HEK293 (cell line): ENCODE measurements around the gene SLC38A3.
A peak's percentile ranks its signal among the peaks of the same experiment; 100 is the strongest.

Source experiments
- CTCF ChIA-PET: fragments of 350-600 bp; formaldehyde crosslinking; extraction: SDS; loops from one replicate; lab custom pipeline; 2021; ENCODE audit warnings: antibody characterized with exemption; lab: Yijun Ruan, JAX
- POLR2A ChIA-PET: fragments of 300-600 bp; formaldehyde crosslinking; extraction: SDS; loops from one replicate; lab custom pipeline; 2020; ENCODE audit warnings: antibody characterized with exemption, inconsistent platforms; lab: Yijun Ruan, JAX
- H3K27ac ChIP-seq: fragments of 200-500 bp; sonication (Bioruptor generic); 2 replicates; pipeline ENCODE4 v1.5.1; 2014; ENCODE audit warnings: low read depth, low read length, control low read depth, inconsistent platforms; ENCODE audit errors: extremely low read depth
- H3K36me3 ChIP-seq, 2 experiments: fragments of 200-500 bp in 1 of 2; sonication (Bioruptor generic) in 1 of 2; 1 replicate in 1 of 2; 2 replicates in 1 of 2; pipeline ENCODE4 v1.5.1; 2014 to 2017; ENCODE audit warnings: inconsistent platforms in 2 of 2, low read length in 2 of 2; ENCODE audit not compliant: control insufficient read depth in 2 of 2, insufficient read depth in 1 of 2
- H3K4me1 ChIP-seq: fragments of 200-500 bp; sonication (Bioruptor generic); 2 replicates; pipeline ENCODE4 v1.5.1; 2014; ENCODE audit warnings: mild to moderate bottlenecking, low read length, inconsistent platforms; ENCODE audit not compliant: control insufficient read depth, insufficient read depth
- H3K4me3 ChIP-seq: 2 replicates; pipeline ENCODE4 v1.5.1; 2011; ENCODE audit warnings: low read depth, mild to moderate bottlenecking, control low read depth, low read length, moderate library complexity
- H3K9me3 ChIP-seq: fragments of 200-500 bp; sonication (Bioruptor generic); 2 replicates; pipeline ENCODE4 v1.5.1; 2014; ENCODE audit warnings: low read depth, low read length, inconsistent platforms; ENCODE audit not compliant: control insufficient read depth, insufficient read depth
- BCL11A ChIP-seq: fragments of 450-650 bp; formaldehyde crosslinking; IDR thresholded peaks from 2 replicates; pipeline ENCODE4 v1.5.1; 2016; ENCODE audit warnings: low read depth, missing biosample characterization, missing genetic modification characterization
- FEZF1 ChIP-seq: fragments of 450-650 bp; formaldehyde crosslinking; IDR thresholded peaks from 2 replicates; pipeline ENCODE4 v1.5.1; 2016; ENCODE audit warnings: missing biosample characterization, missing genetic modification characterization
- GLI4 ChIP-seq: fragments of 450-650 bp; formaldehyde crosslinking; IDR thresholded peaks from 2 replicates; pipeline ENCODE4 v1.5.1; 2016; ENCODE audit warnings: missing biosample characterization, missing genetic modification characterization
- HIC1 ChIP-seq: fragments of 450-650 bp; formaldehyde crosslinking; IDR thresholded peaks from 2 replicates; pipeline ENCODE4 v1.5.1; 2016; ENCODE audit warnings: missing biosample characterization, missing genetic modification characterization
- HOXC10 ChIP-seq: sonication (generic); formaldehyde crosslinking; IDR thresholded peaks from 2 replicates; pipeline ENCODE4 v1.8.1; 2023; ENCODE audit warnings: mild to moderate bottlenecking, missing genetic modification reagents
- PBX3 ChIP-seq: sonication (generic); formaldehyde crosslinking; IDR thresholded peaks from 2 replicates; pipeline ENCODE4 v1.8.1; 2022; ENCODE audit warnings: mild to moderate bottlenecking, moderate library complexity, missing genetic modification reagents
- PRDM1 ChIP-seq: fragments of 450-650 bp; formaldehyde crosslinking; IDR thresholded peaks from 2 replicates; pipeline ENCODE4; 2016; ENCODE audit warnings: missing biosample characterization, missing genetic modification characterization
- SCRT1 ChIP-seq: fragments of 450-650 bp; formaldehyde crosslinking; IDR thresholded peaks from 2 replicates; pipeline ENCODE4 v1.5.1; 2016; ENCODE audit warnings: missing biosample characterization, missing genetic modification characterization, borderline replicate concordance
- TCF7L2 ChIP-seq: IDR thresholded peaks from 2 replicates; pipeline ENCODE4 v1.6.1; 2011; ENCODE audit warnings: low read depth, mild to moderate bottlenecking, inconsistent platforms, low read length, moderate library complexity, borderline replicate concordance
- YY2 ChIP-seq: fragments of 450-650 bp; formaldehyde crosslinking; IDR thresholded peaks from 2 replicates; pipeline ENCODE4 v1.5.1; 2016; ENCODE audit warnings: missing biosample characterization, missing genetic modification characterization
- ZBTB8A ChIP-seq: fragments of 450-650 bp; formaldehyde crosslinking; IDR thresholded peaks from 2 replicates; pipeline ENCODE4 v1.5.1; 2016; ENCODE audit warnings: missing biosample characterization, missing genetic modification characterization
- ZNF155 ChIP-seq: fragments of 450-650 bp; formaldehyde crosslinking; IDR thresholded peaks from 2 replicates; pipeline ENCODE4 v1.5.1; 2016; ENCODE audit warnings: missing biosample characterization, missing genetic modification characterization
- ZNF266 ChIP-seq: fragments of 450-650 bp; formaldehyde crosslinking; IDR thresholded peaks from 2 replicates; pipeline ENCODE4 v1.5.1; 2016; ENCODE audit warnings: missing biosample characterization, missing genetic modification characterization, low read depth
- ZNF311 ChIP-seq: fragments of 450-650 bp; formaldehyde crosslinking; IDR thresholded peaks from 2 replicates; pipeline ENCODE4 v1.5.1; 2017; ENCODE audit warnings: missing biosample characterization, missing genetic modification characterization, borderline replicate concordance
- ZNF335 ChIP-seq: fragments of 450-650 bp; formaldehyde crosslinking; conservative IDR thresholded peaks from 2 replicates; pipeline ENCODE4 v1.5.1; 2016; ENCODE audit warnings: missing biosample characterization, missing genetic modification characterization
- ZNF394 ChIP-seq: fragments of 450-650 bp; formaldehyde crosslinking; IDR thresholded peaks from 2 replicates; pipeline ENCODE4 v1.5.1; 2016; ENCODE audit warnings: missing biosample characterization, missing genetic modification characterization, mild to moderate bottlenecking, moderate library complexity, borderline replicate concordance
- ZNF518A ChIP-seq: fragments of 450-650 bp; formaldehyde crosslinking; conservative IDR thresholded peaks from 2 replicates; pipeline ENCODE4 v1.5.1; 2016; ENCODE audit warnings: low read depth, missing biosample characterization, missing genetic modification characterization
- ZNF560 ChIP-seq: fragments of 450-650 bp; formaldehyde crosslinking; IDR thresholded peaks from 2 replicates; pipeline ENCODE4 v1.5.1; 2017; ENCODE audit warnings: missing biosample characterization, missing genetic modification characterization, borderline replicate concordance
- ZNF561 ChIP-seq: fragments of 450-650 bp; IDR thresholded peaks from 2 replicates; pipeline ENCODE4 v1.5.1; 2018; ENCODE audit warnings: missing biosample characterization, missing genetic modification characterization, borderline replicate concordance
- ZNF600 ChIP-seq: fragments of 450-650 bp; formaldehyde crosslinking; IDR thresholded peaks from 2 replicates; pipeline ENCODE4 v1.5.1; 2016; ENCODE audit warnings: missing biosample characterization, missing genetic modification characterization
- ZNF626 ChIP-seq: fragments of 450-650 bp; sonication (Bioruptor Pico); formaldehyde crosslinking; IDR thresholded peaks from 2 replicates; pipeline ENCODE4 v1.5.1; 2018; ENCODE audit warnings: missing biosample characterization, missing genetic modification characterization, inconsistent platforms
- ZNF660 ChIP-seq: fragments of 450-650 bp; IDR thresholded peaks from 2 replicates; pipeline ENCODE4 v1.5.1; 2018; ENCODE audit warnings: missing biosample characterization, mild to moderate bottlenecking, missing genetic modification characterization
- ZNF707 ChIP-seq: fragments of 450-650 bp; formaldehyde crosslinking; IDR thresholded peaks from 2 replicates; pipeline ENCODE4 v1.5.1; 2016; ENCODE audit warnings: missing biosample characterization, missing genetic modification characterization
- ZNF747 ChIP-seq: fragments of 450-650 bp; formaldehyde crosslinking; IDR thresholded peaks from 2 replicates; pipeline ENCODE4 v1.5.1; 2016; ENCODE audit warnings: missing biosample characterization, missing genetic modification characterization

The SLC38A3 gene

GRCh38 chr3:50179710-50180109 lies 25.4 kb upstream of the SLC38A3 start:
- no peak for TF ChIP-seq FEZF1 (tag by site-specific recombination)
- peak; percentile 79 for TF ChIP-seq PRDM1 (tag by site-specific recombination)
- peak; percentile 83; the same call in 1 of the 2 replicates for TF ChIP-seq ZNF394 (tag by site-specific recombination)
- no peaks in the 10 kb centered on the region for H3K9me3 ChIP-seq
- H3K4me1 ChIP-seq, result no peaks in the 10 kb centered on the region
- peaks cover 0 to 51% of the 10 kb centered on the region in 2 experiments; a peak in 1 of 3 replicates for H3K36me3 ChIP-seq
- H3K4me3 ChIP-seq, result no peak overlapping the region
- no peak overlapping the region for H3K27ac ChIP-seq
- CTCF ChIA-PET, result interaction anchor here (0.9 to 3.8 kb wide), 5 partner anchors 9 to 59 kb away, joined by 3 to 18 read pairs (median 3); partner anchors contain the start of gene GNAT1
- POLR2A ChIA-PET, result no interaction called here

- H3K36me3 ChIP-seq, result peaks cover 0 to 52% of the 10 kb centered on the region in 2 experiments; a peak in 1 of 3 replicates
- no peaks in the 10 kb centered on the region for H3K9me3 ChIP-seq
- no peak overlapping the region for H3K4me3 ChIP-seq
- POLR2A ChIA-PET, result interaction anchor here (0.5 kb wide), 1 partner anchor 86 kb away, joined by 3 read pairs; no protein-coding TSS in a partner anchor
- CTCF ChIA-PET, result interaction anchor here (1.2 to 2.6 kb wide), 4 partner anchors 11 to 65 kb away, joined by 3 to 19 read pairs (median 6); partner anchors contain the start of gene GNAT1
- TF ChIP-seq ZNF394 (tag by site-specific recombination), result no peak
- no peak for TF ChIP-seq ZNF660 (tag by site-specific recombination)
- no peak for TF ChIP-seq ZBTB8A (tag by site-specific recombination)
- TF ChIP-seq YY2 (tag by site-specific recombination), result no peak
- no peak for TF ChIP-seq ZNF747
- TF ChIP-seq ZNF266, result no peak
- TF ChIP-seq ZNF518A (tag by site-specific recombination), result no peak
- TF ChIP-seq BCL11A (tag by site-specific recombination), result no peak
- no peak for TF ChIP-seq ZNF311 (tag by site-specific recombination)
- no peak for TF ChIP-seq ZNF707 (tag by site-specific recombination)
- TF ChIP-seq ZNF626, result no peak
- TF ChIP-seq HOXC10 (CRISPR knock-in tag), result no peak
- no peak for TF ChIP-seq ZNF155
- no peak for TF ChIP-seq GLI4
- no peaks in the 10 kb centered on the region for H3K4me1 ChIP-seq
- H3K27ac ChIP-seq, result no peak overlapping the region
Measured at GRCh38 chr3:50181985-50182384, 23.1 kb upstream of the SLC38A3 start.

GRCh38 chr3:50182533-50183099 lies 22.5 kb upstream of the SLC38A3 start:
- no peaks in the 10 kb centered on the region for H3K9me3 ChIP-seq
- CTCF ChIA-PET, result interaction anchor here (1.3 to 2.6 kb wide), 2 partner anchors 11 to 62 kb away, joined by 3 to 19 read pairs; partner anchors contain the start of gene GNAT1
- no peak overlapping the region for H3K27ac ChIP-seq
- POLR2A ChIA-PET, result interaction anchor here (0.5 kb wide), 1 partner anchor 87 kb away, joined by 3 read pairs; no protein-coding TSS in a partner anchor
- H3K4me1 ChIP-seq, result no peaks in the 10 kb centered on the region
- peaks cover 0 to 47% of the 10 kb centered on the region in 2 experiments; a peak in 1 of 3 replicates for H3K36me3 ChIP-seq
- H3K4me3 ChIP-seq, result no peak overlapping the region
- TF ChIP-seq ZNF600 (tag by site-specific recombination) (no peak), ZNF335 (tag by site-specific recombination) (no peak), TCF7L2 (no peak), PBX3 (CRISPR knock-in tag) (no peak), HIC1 (tag by site-specific recombination) (no peak), ZNF561 (tag by site-specific recombination) (no peak), ZNF560 (tag by site-specific recombination) (no peak), SCRT1 (tag by site-specific recombination) (no peak)
